Stimulated activated CD4-positive, alpha-beta T cell treated with anti-CD3 and anti-CD28 coated beads, Interleukin-12 subunit alpha, Interleukin-12 subunit beta, amount 100 ng/mL, for 24 hours (primary cell): Measurements from ENCODE around the gene DUSP2.

ENCODE experiments used
- DNase-seq, 2 experiments: peaks; one replicate each; pipeline ENCODE4 v3.0.0-alpha.2; 2020; ENCODE audit warnings: low read depth in 2 of 2

Gene DUSP2

GRCh38 chr2:96102596-96103186 lies 42.5 kb downstream of the DUSP2 start:
- no peak for DNase-seq

- DNase-seq = no peak
These were observed 44.3 kb downstream of the DUSP2 start for GRCh38 chr2:96100893-96101304.

GRCh38 chr2:96099861-96100798 lies 45.1 kb downstream of the DUSP2 start:
- no peak for DNase-seq

DNA sequence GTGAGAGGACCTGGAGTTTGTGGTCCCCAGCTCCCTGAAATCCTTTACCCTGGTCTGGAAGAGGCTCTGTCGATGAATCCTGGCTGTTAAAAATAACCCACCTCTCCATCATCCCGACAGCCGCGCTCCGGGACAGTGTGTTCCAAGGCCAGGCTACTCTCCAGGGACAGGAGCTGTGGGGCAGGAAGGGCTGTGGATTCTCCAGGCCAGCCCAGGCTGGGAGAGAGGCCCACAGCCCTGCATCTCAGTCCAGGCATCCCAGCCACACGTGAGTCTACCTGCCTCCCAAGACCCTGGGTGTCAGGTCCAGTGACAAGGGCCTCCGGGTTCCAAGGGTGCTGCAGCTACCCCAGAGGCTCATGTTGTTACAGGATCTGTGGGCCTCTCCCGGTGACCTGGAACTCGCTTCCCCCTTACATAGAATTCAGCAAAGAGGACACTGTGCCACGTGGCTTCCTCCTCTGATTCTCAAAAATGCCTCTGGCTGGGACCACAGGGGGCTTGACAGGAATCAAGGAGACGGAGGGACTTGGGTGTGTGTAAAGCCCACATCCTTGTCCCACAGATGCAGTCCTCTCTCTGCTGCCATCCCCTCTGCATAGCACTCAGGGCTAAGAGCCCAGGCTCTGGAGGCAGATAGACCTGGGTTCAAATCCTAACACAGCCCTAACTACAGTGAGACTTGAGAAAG lies 46.2 kb downstream of the DUSP2 start:
- DNase-seq = no peak

GRCh38 chr2:96097951-96098823 lies 47.1 kb downstream of the DUSP2 start:
- no peak for DNase-seq

- DNase-seq = no peak
These were observed 47.8 kb downstream of the DUSP2 start for GRCh38 chr2:96097441-96097840.

DNA sequence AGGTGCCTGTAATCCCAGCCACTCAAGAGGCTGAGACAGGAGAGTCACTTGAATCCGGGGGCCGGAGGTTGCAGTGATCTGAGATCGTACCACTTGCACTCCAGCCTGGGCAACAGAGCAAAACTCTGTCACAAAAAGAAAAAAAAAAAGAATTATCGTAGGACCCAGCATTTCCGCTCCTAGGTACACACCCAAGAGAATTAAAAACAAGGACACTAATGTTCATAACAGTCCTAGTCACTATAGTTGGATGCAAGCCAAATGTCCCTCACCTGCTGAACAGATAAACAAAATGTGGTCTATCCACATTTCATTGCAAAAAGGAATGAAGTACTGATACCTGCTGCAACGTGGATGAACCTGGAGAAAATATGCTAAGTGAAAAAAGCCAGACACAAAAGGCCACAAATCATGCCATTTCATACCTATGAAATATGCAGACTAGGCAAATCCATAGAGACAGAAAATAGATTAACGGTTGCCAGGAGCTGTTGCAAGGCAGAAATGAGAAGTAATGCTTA lies 50.1 kb downstream of the DUSP2 start:
- DNase-seq = no peak

- no peak for DNase-seq
These were observed 51.7 kb downstream of the DUSP2 start for GRCh38 chr2:96093528-96093927.
